EL (cell line): ENCODE results near the gene AP2S1.
"Not testable (repeated sequence)": the region's sequence is repeated elsewhere in the genome, so short reads cannot be mapped to it uniquely, and the experiment has no call there.

Experiments
- DNase-seq: peaks from one replicate; pipeline ENCODE4 v3.0.0-alpha.2; 2016

Gene AP2S1

DNA sequence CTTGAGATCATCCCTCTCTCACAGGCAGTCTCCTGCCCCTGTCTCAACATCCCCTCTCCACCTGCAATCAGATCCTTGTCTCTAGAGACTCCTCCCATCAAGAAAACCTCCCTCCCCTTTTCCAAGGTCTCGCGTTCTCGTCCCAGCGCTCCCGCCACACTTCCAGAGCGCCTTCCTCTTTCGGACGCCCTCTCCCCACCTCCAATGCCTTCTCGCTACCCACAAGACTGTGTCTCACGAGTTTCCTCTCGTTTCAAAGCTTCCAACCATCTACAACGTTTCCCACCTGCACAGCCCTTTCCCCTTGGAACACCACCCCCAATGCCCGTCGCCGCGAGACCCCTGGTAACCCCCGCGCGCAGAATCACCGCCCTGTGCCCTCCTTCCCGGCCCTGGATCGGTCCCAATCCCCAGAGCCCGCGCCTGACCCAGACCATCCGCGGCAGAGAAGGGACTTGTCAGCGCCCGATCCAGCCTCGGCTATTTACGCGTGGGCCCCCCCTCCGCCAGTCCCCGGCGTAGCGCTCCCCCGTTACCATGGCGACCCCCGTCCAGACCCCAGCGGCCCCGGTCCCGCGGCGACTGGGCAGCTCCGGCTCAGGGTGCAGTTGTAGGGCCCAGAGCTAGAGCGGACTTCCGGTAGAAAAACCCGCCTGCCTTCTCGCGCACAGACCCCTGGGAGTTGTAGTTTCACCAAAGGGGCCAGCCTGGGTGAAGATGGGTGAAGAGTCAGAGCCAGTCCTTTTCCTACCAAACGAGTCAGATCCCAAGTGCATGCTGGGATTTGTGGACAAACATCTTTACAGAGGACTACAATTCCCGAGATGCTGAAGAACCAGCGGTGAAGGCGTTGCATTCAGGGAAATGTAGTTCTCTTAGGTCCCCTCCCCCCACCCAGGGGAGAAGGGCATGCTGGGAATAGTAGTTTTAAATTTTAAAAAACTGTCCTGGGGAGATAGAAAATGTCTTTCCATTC is at the start of gene AP2S1:
Gene AP2S1, minus strand, starts transcription at position 619 of the 976 bp plus-strand sequence. Its CDS starts 80 bp downstream, at position 539.
- peak; percentile 99 for DNase-seq

DNA sequence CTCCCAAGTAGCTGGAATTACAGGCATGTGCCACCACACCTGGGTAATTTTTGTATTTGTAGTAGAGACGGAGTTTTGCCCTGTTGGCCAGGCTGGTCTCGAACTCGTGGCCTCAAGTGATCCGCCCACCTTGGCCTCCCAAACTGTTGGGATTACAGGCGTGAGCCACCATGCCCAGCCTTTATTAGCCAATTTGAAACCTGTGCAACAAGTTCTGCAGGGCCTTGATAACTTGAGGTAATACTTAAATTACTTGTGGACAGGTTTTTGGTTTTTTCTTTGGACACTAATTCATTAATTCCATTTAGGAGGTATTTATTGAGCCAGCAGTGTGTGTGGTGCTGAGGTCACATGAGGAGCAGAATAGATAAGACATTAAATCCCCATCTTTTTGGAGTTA is 49.7 kb upstream of the AP2S1 start:
- no peak for DNase-seq

DNA sequence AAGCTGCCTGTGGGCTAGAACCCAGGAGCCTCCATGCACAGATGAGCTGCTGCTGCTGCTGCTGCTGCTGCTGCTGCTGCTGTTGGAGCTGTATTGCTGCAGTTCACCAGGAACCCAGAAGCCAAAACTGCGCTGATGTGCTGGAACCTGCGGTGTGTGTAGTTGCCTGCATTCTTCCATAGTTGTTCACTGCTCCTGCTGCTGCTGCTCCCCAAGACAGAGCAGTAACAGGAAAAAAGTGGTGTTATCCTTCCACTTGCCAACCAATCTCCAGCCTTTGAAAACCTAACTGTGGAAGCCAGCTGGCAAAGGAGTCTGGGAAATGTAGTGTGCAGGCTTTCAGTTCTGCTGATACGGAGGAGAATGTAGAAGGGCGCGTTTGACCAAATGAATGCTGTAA is 48.1 kb upstream of the AP2S1 start:
- peak; percentile 56 for DNase-seq

DNA sequence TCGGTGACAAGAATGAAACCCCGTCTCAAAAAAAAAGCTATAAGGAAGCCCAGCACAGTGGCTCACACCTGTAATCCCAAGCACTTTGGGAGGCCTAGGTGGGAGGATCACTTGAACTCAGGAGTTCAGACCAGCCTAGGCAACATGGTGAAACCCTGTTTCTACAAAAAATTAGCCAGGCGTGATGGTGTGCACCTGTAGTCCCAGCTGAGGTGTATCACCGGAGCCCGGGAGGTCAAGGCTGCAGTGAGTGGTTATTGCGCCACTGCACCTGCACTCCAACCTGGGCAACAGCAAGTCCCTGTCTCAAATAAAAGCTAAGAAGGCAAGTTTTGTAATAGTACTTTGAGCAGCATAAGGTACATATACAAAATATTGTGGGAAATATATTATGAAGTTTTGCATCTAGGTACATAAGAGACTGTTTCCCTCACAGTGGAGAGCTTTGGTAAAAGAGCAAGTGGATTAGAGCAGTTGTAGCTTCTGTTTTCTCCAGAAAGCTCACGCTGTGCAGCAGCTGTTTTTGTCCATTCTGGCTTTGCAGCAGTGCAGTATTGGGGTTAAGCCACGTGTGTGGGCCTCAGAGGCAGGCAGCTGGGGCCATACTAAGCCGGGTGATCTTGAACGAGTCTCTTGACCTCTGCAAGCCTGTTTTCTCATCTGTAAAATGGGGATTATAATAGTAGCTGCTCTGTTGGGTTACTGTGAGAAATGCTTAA is 45.6 kb upstream of the AP2S1 start:
- no peak for DNase-seq

- DNase-seq, result no peak
These were observed 41.9 kb upstream of the AP2S1 start for GRCh38 chr19:46892252-46893179.

DNA sequence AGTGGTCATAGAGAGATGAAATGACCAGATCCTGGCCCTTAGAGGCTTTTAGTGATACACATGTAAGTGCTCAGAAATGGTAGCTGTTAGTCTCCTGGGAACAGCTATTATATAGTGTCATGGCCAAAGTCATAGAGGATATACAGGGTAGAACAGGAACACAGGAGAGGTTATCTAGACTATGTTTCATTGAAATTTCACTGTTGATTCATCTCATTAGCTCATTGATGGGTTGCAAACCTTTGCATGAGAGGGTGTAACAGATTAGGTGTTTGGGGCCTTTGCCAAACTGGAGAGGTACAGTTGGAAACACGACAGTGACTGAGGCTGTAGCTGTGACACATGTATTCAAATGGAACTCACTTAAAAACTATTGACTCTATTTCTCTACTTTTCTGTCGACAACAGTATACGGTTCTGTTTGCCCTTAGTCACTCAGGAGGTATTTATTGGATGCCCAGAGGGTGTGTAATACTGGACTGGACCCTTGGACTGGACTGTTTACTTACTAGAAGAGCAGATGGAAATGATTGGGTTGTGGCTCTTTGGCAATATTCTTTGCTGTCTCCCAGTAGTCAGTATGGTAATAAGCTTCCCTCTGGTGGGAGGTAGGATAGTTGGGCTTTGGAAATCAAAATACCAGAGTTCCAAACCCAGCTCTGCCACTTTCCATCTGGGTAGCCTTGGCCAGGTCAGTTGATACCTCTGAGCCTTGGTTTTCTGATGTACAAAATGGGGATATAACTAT is 40.0 kb upstream of the AP2S1 start:
- peak; percentile 95 for DNase-seq

GRCh38 chr19:46887240-46887782 is 36.7 kb upstream of the AP2S1 start:
- DNase-seq, result no peak

- DNase-seq, result peak; percentile 61
These were observed 36.0 kb upstream of the AP2S1 start for GRCh38 chr19:46886546-46887239.

- no peak for DNase-seq
These were observed 34.8 kb upstream of the AP2S1 start for GRCh38 chr19:46885411-46885810.

DNA sequence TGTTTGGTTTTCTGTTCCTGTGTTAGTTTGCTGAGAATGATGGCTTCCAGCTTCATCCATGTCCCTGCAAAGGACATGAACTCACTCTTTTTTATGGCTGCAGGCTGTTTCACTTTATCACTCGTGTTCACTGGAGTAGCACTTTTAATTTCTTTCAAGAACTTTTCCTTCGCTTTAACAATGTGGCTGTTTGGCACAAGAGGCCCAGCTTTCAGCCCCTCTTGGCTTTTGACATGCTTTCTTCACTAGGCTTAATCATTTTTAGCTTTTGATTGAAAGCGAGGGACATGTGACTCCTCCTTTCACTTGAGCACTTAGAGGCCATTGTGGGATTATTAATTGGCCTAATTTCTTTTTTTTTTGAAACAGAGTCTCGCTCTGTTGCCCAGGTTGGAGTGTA is 32.1 kb upstream of the AP2S1 start:
- DNase-seq, result not testable (repeated sequence)

DNA sequence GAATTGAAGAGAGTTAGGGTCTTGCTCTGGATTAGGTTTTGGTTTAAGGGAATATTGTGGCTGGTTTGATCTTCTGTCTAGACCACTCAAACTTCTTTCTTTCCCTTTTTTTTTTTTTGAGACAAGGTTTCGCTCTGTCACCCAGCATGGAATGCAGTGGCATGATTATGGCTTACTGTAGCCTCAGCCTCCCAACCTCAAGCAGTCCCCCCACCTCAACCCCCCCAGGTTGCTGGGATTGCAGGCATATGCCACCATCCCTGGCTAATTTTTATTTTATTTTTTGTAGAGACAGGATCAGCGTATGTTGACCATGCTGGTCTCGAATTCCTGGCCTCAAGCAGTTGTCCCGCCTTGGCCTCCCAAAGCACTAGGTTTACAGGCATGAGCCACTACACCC is 31.4 kb upstream of the AP2S1 start:
- no peak for DNase-seq

- DNase-seq, result no peak
These were observed 30.4 kb upstream of the AP2S1 start for GRCh38 chr19:46881092-46881491.

GRCh38 chr19:46880431-46880830 is 29.8 kb upstream of the AP2S1 start:
- DNase-seq, result no peak

GRCh38 chr19:46878613-46879375 is 28.1 kb upstream of the AP2S1 start:
- peak; percentile 92 for DNase-seq

DNA sequence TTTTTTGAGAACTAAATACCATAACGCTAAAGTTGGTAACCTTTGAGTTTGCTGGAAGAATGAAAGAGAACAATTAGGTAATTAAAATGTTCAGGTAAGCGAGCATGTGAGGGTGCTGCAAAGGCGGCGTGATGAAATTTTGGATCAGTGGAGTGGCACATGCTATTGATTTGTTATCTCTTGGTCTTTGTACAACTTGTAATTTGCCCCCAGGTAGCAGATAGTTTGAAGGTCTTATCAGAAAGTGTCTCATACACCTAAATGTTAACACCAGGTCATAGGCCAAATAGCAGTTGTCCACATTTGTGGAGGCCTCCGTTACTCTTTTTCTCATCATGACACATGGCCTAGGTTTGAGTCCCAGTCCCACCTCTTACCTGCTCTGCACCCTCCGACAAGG is 25.0 kb upstream of the AP2S1 start:
- DNase-seq, result no peak

- DNase-seq, result no peak
These were observed 24.6 kb upstream of the AP2S1 start for GRCh38 chr19:46875234-46875633.

GRCh38 chr19:46872967-46873366 is 22.3 kb upstream of the AP2S1 start:
- DNase-seq, result no peak

GRCh38 chr19:46871173-46871572 is 20.5 kb upstream of the AP2S1 start:
- not testable (repeated sequence) for DNase-seq

- no peak for DNase-seq
These were observed 17.6 kb upstream of the AP2S1 start for GRCh38 chr19:46868025-46868802.
